K562 (cell line): ENCODE results near the gene YLPM1. TPM values are rescaled to one million over a fixed set of nuclear protein-coding genes. Genes with fewer than 3 reads are reported as not detected.

Experiments
- ATAC-seq: fragments of 200-7000 bp; cut with Tn5 transposase; 3 replicates; pipeline ENCODE4 v1.9.1; 2020; ENCODE audit warnings: moderate library complexity
- BruUV-seq: library from RNA; stranded (reverse); fragments of 400-500 nt; replicated peaks from 2 replicates; lab custom pipeline; 2021; lab: Mats Ljungman, UMichigan
- CTCF ChIA-PET: fragments of 300-600 bp; formaldehyde crosslinking; extraction: SDS; loops from one replicate; lab custom pipeline; 2021; ENCODE audit warnings: low intra/inter-chr PET ratio; lab: Yijun Ruan, JAX
- POLR2A ChIA-PET: fragments of 300-600, 350-650 bp; sonication (Branson Sonifier 250); formaldehyde crosslinking; extraction: SDS; loops from one replicate; lab custom pipeline; 2021; ENCODE audit warnings: antibody characterized with exemption, inconsistent platforms; lab: Yijun Ruan, JAX
- DNase-seq, 4 experiments: peaks; one replicate each; pipeline versions ENCODE4 v3.0.0 to v3.0.0-alpha.2; 2011 to 2018; ENCODE audit warnings: low spot score in 3 of 4, mixed read lengths in 3 of 4; ENCODE audit errors: extremely low read depth in 1 of 4
- FAIRE-seq: peaks from 2 replicates; lab custom pipeline; 2011; peaks lifted over from hg19 to GRCh38; lab: Jason Lieb, UNC
- H2AFZ ChIP-seq: 2 replicates; pipeline ENCODE4 v1.6.0; 2011; ENCODE audit warnings: low read depth, low read length, control low read depth, inconsistent platforms
- H3K27ac ChIP-seq: fragments of 200-600 bp; 3 replicates; pipeline ENCODE4 v1.8.0; 2011; ENCODE audit warnings: low read depth, mild to moderate bottlenecking, control low read depth, inconsistent platforms, low read length, moderate library complexity, mixed read lengths; ENCODE audit errors: extremely low read depth
- H3K27me3 ChIP-seq, 2 experiments: fragments of 300-600 bp in 1 of 2; 2 replicates in 1 of 2; 3 replicates in 1 of 2; pipeline versions ENCODE4 v1.6.0 to v1.8.0; 2011; ENCODE audit warnings: inconsistent platforms in 2 of 2, low read length in 2 of 2, mild to moderate bottlenecking in 1 of 2, mixed read lengths in 1 of 2, moderate library complexity in 1 of 2; ENCODE audit not compliant: control insufficient read depth in 2 of 2, insufficient read depth in 2 of 2
- H3K36me3 ChIP-seq: fragments of 300-600 bp; 3 replicates; pipeline ENCODE4 v1.8.0; 2011; ENCODE audit warnings: mild to moderate bottlenecking, low read length, inconsistent platforms; ENCODE audit not compliant: control insufficient read depth, insufficient read depth
- H3K4me1 ChIP-seq, 2 experiments: fragments of 200-600 bp in 1 of 2; replicated peaks in 1 of 2; 2 replicates in 1 of 2; 3 replicates in 1 of 2; pipeline versions ENCODE4 v1.5.1 to v1.8.0; 2011; ENCODE audit warnings: inconsistent platforms in 2 of 2, low read length in 2 of 2, mild to moderate bottlenecking in 1 of 2, mixed read lengths in 1 of 2, moderate library complexity in 1 of 2; ENCODE audit not compliant: control insufficient read depth in 2 of 2, insufficient read depth in 2 of 2
- H3K4me2 ChIP-seq: 2 replicates; pipeline ENCODE4 v1.6.1; 2011; ENCODE audit warnings: low read length, control low read depth, inconsistent platforms, mixed read lengths; ENCODE audit not compliant: insufficient read depth
- H3K4me3 ChIP-seq: fragments of 200-600 bp; sonication (generic), shearing (Covaris generic); 2 replicates; pipeline ENCODE4 v1.5.1; 2016; ENCODE audit warnings: control low read depth, inconsistent platforms
- H3K79me2 ChIP-seq: fragments of 200-600 bp; 3 replicates; pipeline ENCODE4 v1.8.0; 2011; ENCODE audit warnings: low read length, inconsistent platforms; ENCODE audit not compliant: control insufficient read depth, insufficient read depth
- H3K9ac ChIP-seq, 2 experiments: 2 replicates each; pipeline versions ENCODE4 v1.6.0 to v1.6.1; 2011; ENCODE audit warnings: low read depth in 2 of 2, low read length in 2 of 2, control low read depth in 1 of 2, inconsistent platforms in 1 of 2, mild to moderate bottlenecking in 1 of 2, mixed read lengths in 1 of 2; ENCODE audit not compliant: insufficient read depth in 1 of 2
- H3K9me1 ChIP-seq: one replicate; pipeline ENCODE4 v1.6.0; 2011; ENCODE audit warnings: inconsistent platforms, mild to moderate bottlenecking, low read length, moderate library complexity; ENCODE audit not compliant: control insufficient read depth, insufficient read depth
- H3K9me3 ChIP-seq: replicated peaks from 2 replicates; pipeline ENCODE4 v1.5.1; 2011; ENCODE audit warnings: low read depth, low read length, inconsistent platforms; ENCODE audit not compliant: control insufficient read depth, insufficient read depth
- H4K20me1 ChIP-seq: replicated peaks from 2 replicates; pipeline ENCODE4 v1.6.1; 2011; ENCODE audit warnings: low read length, inconsistent platforms, mixed read lengths; ENCODE audit not compliant: control insufficient read depth, insufficient read depth
- ARNT ChIP-seq, 2 experiments: fragments of 450-650 bp; IDR thresholded peaks; 2 replicates each; pipeline ENCODE4 v1.6.1; 2016; ENCODE audit warnings: mild to moderate bottlenecking in 1 of 2
- CAMTA2 ChIP-seq: fragments of 250-450 bp; sonication (Bioruptor Pico); conservative IDR thresholded peaks from 2 replicates; pipeline ENCODE4 v1.5.1; 2022
- HMG20B ChIP-seq: fragments of 250-450 bp; sonication (Bioruptor Pico); IDR thresholded peaks from 2 replicates; pipeline ENCODE4 v1.5.0; 2021; ENCODE audit warnings: mild to moderate bottlenecking
- KLF13 ChIP-seq: fragments of 450-650 bp; IDR thresholded peaks from 2 replicates; pipeline ENCODE4 v1.6.1; 2016; ENCODE audit warnings: missing genetic modification characterization, low read depth, mild to moderate bottlenecking, missing compliant biosample characterization, moderate library complexity, borderline replicate concordance
- MAFF ChIP-seq: IDR thresholded peaks from 2 replicates; pipeline ENCODE4 v1.6.1; 2012; ENCODE audit warnings: low read length, improper control_type of control experiment
- RBM17 ChIP-seq: fragments of 200-400 bp; formaldehyde crosslinking; IDR thresholded peaks from 2 replicates; pipeline ENCODE4 v1.6.1; 2017; ENCODE audit warnings: low read depth, mild to moderate bottlenecking, low read length, borderline replicate concordance
- RFX5 ChIP-seq: IDR thresholded peaks from 2 replicates; pipeline ENCODE4 v1.6.1; 2011; ENCODE audit warnings: low read depth, mild to moderate bottlenecking, improper control_type of control experiment, low read length
- SRSF9 ChIP-seq: fragments of 200-400 bp; formaldehyde crosslinking; IDR thresholded peaks from 2 replicates; pipeline ENCODE4 v1.6.1; 2017; ENCODE audit warnings: low read depth, low read length, borderline replicate concordance
- TAF1 ChIP-seq: IDR thresholded peaks from 2 replicates; pipeline ENCODE4 v1.6.1; 2011; ENCODE audit warnings: mild to moderate bottlenecking, low read length, moderate library complexity; ENCODE audit not compliant: insufficient read depth, control insufficient read depth, severe bottlenecking; ENCODE audit errors: extremely low read depth
- ZFP1 ChIP-seq: fragments of 450-650 bp; formaldehyde crosslinking; IDR thresholded peaks from 2 replicates; pipeline ENCODE4 v1.4.0; 2020; ENCODE audit warnings: mild to moderate bottlenecking, mixed read lengths
- ZNF445 ChIP-seq: fragments of 250-450 bp; sonication (Bioruptor Pico); IDR thresholded peaks from 2 replicates; pipeline ENCODE4 v1.4.0; 2020; ENCODE audit warnings: low read depth, mild to moderate bottlenecking, moderate library complexity
- WGBS: fragments of 100-300 bp; shearing (Covaris generic); methylation state at CpG from one replicate; pipeline ENCODE4 v1.1.6; 2016; ENCODE audit warnings: low coverage, mixed read lengths; ENCODE audit not compliant: insufficient coverage; ENCODE audit errors: missing lambda C conversion rate; 5-methylcytosine and 5-hydroxymethylcytosine counted together
- in situ Hi-C: fragments of 300-500 bp; cut with MboI; formaldehyde crosslinking; loops from 4 replicates; pipeline ENCODE4 v1.15.0; 2018; ENCODE audit warnings: inconsistent platforms, mixed read lengths
- intact Hi-C: fragments of 100-400 bp; cut with micrococcal nuclease; formaldehyde crosslinking; loops from 2 replicates; pipeline ENCODE4 v1.14.2; 2022
- polyA plus RNA-seq, 8 experiments: library from polyadenylated mRNA; depleted of rRNA in 4 of 8; stranded (reverse) in 5 of 8; unstranded in 3 of 8; fragments of >200 nt; fragmentation: Nextera tagmentation in 2 of 8; fragmentation: Illumina TruSeq in 1 of 8; extraction: Ambion mirVana in 2 of 8; extraction: Trizol in 1 of 8; gene quantifications; 2 replicates each; pipeline versions ENCODE4 v1.2.1 to v1.2.3, GENCODE V29; 2011 to 2014; ENCODE audit warnings: inconsistent platforms in 1 of 8, missing spikeins in 1 of 8
- total RNA-seq, 7 experiments: library from RNA; depleted of rRNA in 6 of 7; stranded (reverse); fragments of >200 nt in 6 of 7; fragmentation: Illumina TruSeq in 2 of 7; extraction: Trizol in 2 of 7; gene quantifications; 2 replicates each; pipeline versions ENCODE4 v1.2.1 to v1.2.3, GENCODE V29; 2011 to 2021; ENCODE audit warnings: low replicate concordance in 1 of 7
- TF ChIP-seq, protein P1 (sequence below): fragments of 200-600 bp; sonication (generic); IDR thresholded peaks from one replicate; pipeline ENCODE4 v1.6.1; 2012; ENCODE audit warnings: mild to moderate bottlenecking, low read depth, low read length, inconsistent platforms

The YLPM1 gene
- total and polyA plus RNA-seq, 9 of the 15 experiments (the other 6 are each of a cell fraction or from before 2014, with no cell fraction given) = 7.2 to 32.7 (median 14.6) TPM

DNA sequence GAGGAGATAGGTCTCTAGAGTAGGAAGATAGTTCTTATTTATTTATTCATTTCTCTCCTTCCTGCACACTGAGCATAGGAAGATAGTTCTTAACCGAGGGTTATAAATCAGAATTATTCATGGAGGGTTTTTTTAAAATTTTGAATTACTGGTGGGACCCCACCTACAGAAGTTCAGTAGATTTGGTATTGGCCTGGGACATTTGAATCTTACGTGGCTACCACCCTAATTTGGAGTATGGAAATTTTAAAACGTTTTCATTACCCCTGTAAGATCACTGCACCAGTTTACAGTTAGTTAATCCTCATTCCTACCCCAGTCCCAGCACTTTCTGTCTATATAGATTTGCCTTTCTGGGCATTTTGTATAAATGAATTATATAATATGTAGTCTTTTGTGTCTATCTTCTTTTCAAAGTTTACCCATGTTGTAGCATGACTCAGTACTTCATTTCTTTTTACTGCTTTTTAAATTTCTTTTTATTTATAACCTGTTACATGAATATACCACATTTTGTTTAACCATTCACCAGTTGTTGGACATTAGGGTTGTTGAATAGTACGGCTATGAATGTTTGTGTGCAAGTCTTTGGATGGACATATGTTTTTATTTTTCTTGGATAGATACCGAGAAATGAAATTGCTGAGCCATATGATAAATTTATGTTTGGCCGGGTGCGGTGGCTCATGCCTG is 44.9 kb downstream of the YLPM1 start:
- DNase-seq (no peak), ATAC-seq (no peak), FAIRE-seq (no peak)
- Histone ChIP-seq H3K36me3 (peaks cover 60% of the 10 kb centered on the region), H3K27me3 (no peaks in the 10 kb centered on the region), H3K9me3 (no peaks in the 10 kb centered on the region), H3K9me1 (no peaks in the 10 kb centered on the region), H3K4me2 (no peak overlapping the region), H3K9ac (no peak overlapping the region), H2AFZ (no peak overlapping the region), H3K4me1 (no peaks in the 10 kb centered on the region), H3K27ac (no peak overlapping the region), H4K20me1 (no peaks in the 10 kb centered on the region), H3K4me3 (no peak overlapping the region), H3K79me2 (no peaks in the 10 kb centered on the region)
- in situ Hi-C loops (no loop called here), intact Hi-C loops (no loop called here)
- POLR2A ChIA-PET = no interaction called here
- WGBS = 79% methylated on average over 7 of the region's 7 CpGs
- BruUV-seq = no TSS peak
- CTCF ChIA-PET = no interaction called here
- no peak for TF ChIP-seq ARNT (IDR thresholded peaks at IDR 0.05)
- TF ChIP-seq, protein P1, sequence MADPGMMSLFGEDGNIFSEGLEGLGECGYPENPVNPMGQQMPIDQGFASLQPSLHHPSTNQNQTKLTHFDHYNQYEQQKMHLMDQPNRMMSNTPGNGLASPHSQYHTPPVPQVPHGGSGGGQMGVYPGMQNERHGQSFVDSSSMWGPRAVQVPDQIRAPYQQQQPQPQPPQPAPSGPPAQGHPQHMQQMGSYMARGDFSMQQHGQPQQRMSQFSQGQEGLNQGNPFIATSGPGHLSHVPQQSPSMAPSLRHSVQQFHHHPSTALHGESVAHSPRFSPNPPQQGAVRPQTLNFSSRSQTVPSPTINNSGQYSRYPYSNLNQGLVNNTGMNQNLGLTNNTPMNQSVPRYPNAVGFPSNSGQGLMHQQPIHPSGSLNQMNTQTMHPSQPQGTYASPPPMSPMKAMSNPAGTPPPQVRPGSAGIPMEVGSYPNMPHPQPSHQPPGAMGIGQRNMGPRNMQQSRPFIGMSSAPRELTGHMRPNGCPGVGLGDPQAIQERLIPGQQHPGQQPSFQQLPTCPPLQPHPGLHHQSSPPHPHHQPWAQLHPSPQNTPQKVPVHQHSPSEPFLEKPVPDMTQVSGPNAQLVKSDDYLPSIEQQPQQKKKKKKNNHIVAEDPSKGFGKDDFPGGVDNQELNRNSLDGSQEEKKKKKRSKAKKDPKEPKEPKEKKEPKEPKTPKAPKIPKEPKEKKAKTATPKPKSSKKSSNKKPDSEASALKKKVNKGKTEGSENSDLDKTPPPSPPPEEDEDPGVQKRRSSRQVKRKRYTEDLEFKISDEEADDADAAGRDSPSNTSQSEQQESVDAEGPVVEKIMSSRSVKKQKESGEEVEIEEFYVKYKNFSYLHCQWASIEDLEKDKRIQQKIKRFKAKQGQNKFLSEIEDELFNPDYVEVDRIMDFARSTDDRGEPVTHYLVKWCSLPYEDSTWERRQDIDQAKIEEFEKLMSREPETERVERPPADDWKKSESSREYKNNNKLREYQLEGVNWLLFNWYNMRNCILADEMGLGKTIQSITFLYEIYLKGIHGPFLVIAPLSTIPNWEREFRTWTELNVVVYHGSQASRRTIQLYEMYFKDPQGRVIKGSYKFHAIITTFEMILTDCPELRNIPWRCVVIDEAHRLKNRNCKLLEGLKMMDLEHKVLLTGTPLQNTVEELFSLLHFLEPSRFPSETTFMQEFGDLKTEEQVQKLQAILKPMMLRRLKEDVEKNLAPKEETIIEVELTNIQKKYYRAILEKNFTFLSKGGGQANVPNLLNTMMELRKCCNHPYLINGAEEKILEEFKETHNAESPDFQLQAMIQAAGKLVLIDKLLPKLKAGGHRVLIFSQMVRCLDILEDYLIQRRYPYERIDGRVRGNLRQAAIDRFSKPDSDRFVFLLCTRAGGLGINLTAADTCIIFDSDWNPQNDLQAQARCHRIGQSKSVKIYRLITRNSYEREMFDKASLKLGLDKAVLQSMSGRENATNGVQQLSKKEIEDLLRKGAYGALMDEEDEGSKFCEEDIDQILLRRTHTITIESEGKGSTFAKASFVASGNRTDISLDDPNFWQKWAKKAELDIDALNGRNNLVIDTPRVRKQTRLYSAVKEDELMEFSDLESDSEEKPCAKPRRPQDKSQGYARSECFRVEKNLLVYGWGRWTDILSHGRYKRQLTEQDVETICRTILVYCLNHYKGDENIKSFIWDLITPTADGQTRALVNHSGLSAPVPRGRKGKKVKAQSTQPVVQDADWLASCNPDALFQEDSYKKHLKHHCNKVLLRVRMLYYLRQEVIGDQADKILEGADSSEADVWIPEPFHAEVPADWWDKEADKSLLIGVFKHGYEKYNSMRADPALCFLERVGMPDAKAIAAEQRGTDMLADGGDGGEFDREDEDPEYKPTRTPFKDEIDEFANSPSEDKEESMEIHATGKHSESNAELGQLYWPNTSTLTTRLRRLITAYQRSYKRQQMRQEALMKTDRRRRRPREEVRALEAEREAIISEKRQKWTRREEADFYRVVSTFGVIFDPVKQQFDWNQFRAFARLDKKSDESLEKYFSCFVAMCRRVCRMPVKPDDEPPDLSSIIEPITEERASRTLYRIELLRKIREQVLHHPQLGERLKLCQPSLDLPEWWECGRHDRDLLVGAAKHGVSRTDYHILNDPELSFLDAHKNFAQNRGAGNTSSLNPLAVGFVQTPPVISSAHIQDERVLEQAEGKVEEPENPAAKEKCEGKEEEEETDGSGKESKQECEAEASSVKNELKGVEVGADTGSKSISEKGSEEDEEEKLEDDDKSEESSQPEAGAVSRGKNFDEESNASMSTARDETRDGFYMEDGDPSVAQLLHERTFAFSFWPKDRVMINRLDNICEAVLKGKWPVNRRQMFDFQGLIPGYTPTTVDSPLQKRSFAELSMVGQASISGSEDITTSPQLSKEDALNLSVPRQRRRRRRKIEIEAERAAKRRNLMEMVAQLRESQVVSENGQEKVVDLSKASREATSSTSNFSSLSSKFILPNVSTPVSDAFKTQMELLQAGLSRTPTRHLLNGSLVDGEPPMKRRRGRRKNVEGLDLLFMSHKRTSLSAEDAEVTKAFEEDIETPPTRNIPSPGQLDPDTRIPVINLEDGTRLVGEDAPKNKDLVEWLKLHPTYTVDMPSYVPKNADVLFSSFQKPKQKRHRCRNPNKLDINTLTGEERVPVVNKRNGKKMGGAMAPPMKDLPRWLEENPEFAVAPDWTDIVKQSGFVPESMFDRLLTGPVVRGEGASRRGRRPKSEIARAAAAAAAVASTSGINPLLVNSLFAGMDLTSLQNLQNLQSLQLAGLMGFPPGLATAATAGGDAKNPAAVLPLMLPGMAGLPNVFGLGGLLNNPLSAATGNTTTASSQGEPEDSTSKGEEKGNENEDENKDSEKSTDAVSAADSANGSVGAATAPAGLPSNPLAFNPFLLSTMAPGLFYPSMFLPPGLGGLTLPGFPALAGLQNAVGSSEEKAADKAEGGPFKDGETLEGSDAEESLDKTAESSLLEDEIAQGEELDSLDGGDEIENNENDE = no peak
- no peak for TF ChIP-seq SRSF9
- TF ChIP-seq ZNF445 = no peak
- no peak for TF ChIP-seq ZFP1 (CRISPR knock-in tag)
- TF ChIP-seq HMG20B (CRISPR knock-in tag) = no peak
- TF ChIP-seq TAF1 = no peak
- no peak for TF ChIP-seq MAFF
- TF ChIP-seq RBM17 = no peak
- TF ChIP-seq RFX5 = no peak
- no peak for TF ChIP-seq KLF13 (tag)
- no peak for TF ChIP-seq CAMTA2 (CRISPR knock-in tag)
